ENCODE measurements around the gene GCNT1. TPM values are rescaled to one million over a fixed set of nuclear protein-coding genes. Genes with fewer than 3 reads are reported as not detected.

GCNT1 gene
- total and polyA plus RNA-seq, 2 donors (not counting 1 experiment from before 2014, with no cell fraction given), result 27.7 to 41.5 TPM

GRCh38 chr9:76534026-76534425 is 75.0 kb downstream of the GCNT1 start:
- H3K9me3 ChIP-seq (ENCODE audit: control insufficient read depth, insufficient read depth, low read depth, low read length), result no peaks in the 10 kb centered on the region
- peak; percentile 75 to 94 for DNase-seq (ENCODE audit: low read depth in 2 of 2)
- H3K9ac ChIP-seq (ENCODE audit: insufficient read depth, low read length), result no peak overlapping the region
- peak overlapping the region; percentile 23 for H3K4me2 ChIP-seq (ENCODE audit: extremely low read depth, insufficient read depth, low read length)
- no peak overlapping the region for H2AFZ ChIP-seq (ENCODE audit: low read length)
- peak overlapping the region; percentile 28 for H3K27ac ChIP-seq (ENCODE audit: insufficient read depth, low read length)
- H3K79me2 ChIP-seq (ENCODE audit: control insufficient read depth, insufficient read depth, low read length), result no peaks in the 10 kb centered on the region
- H3K4me3 ChIP-seq (replicated peaks in 1 of 4; ENCODE audit: control extremely low read depth in 1 of 4, insufficient read depth in 1 of 4, low read depth in 3 of 4, low read length in 4 of 4), result no peak overlapping the region
- H3K4me1 ChIP-seq (ENCODE audit: control insufficient read depth, extremely low read depth, insufficient read depth, low read length), result peaks cover 9% of the 10 kb centered on the region
- TF ChIP-seq EZH2 (IDR thresholded peaks at IDR 0.05; ENCODE audit: low read length, missing control alignments) (no peak), CTCF (conservative IDR thresholded peaks at IDR 0.05 in 1 of 2, IDR thresholded peaks at IDR 0.05 in 1 of 2; ENCODE audit: low read depth in 1 of 2, low read length in 2 of 2) (no peak)
- H4K20me1 ChIP-seq (ENCODE audit: control insufficient read depth, extremely low read depth, insufficient read depth, low read length), result no peaks in the 10 kb centered on the region
- H3K27me3 ChIP-seq (ENCODE audit: control insufficient read depth, insufficient read depth, low read length), result no peaks in the 10 kb centered on the region
- H3K36me3 ChIP-seq (ENCODE audit: control insufficient read depth, insufficient read depth, low read length), result no peaks in the 10 kb centered on the region

GRCh38 chr9:76537150-76537646 is 78.2 kb downstream of the GCNT1 start:
- H4K20me1 ChIP-seq (ENCODE audit: control insufficient read depth, extremely low read depth, insufficient read depth, low read length), result no peaks in the 10 kb centered on the region
- peak in 1 of 2 donors; percentile 33 for DNase-seq (ENCODE audit: low read depth in 2 of 2)
- H3K9ac ChIP-seq (ENCODE audit: insufficient read depth, low read length), result no peak overlapping the region
- no peak overlapping the region for H3K27ac ChIP-seq (ENCODE audit: insufficient read depth, low read length)
- H3K79me2 ChIP-seq (ENCODE audit: control insufficient read depth, insufficient read depth, low read length), result no peaks in the 10 kb centered on the region
- TF ChIP-seq EZH2 (IDR thresholded peaks at IDR 0.05; ENCODE audit: low read length, missing control alignments), result no peak
- no peak for TF ChIP-seq CTCF (conservative IDR thresholded peaks at IDR 0.05 in 1 of 2, IDR thresholded peaks at IDR 0.05 in 1 of 2; ENCODE audit: low read depth in 1 of 2, low read length in 2 of 2)
- H3K36me3 ChIP-seq (ENCODE audit: control insufficient read depth, insufficient read depth, low read length), result no peaks in the 10 kb centered on the region
- no peak overlapping the region for H2AFZ ChIP-seq (ENCODE audit: low read length)
- peaks cover 9% of the 10 kb centered on the region for H3K4me1 ChIP-seq (ENCODE audit: control insufficient read depth, extremely low read depth, insufficient read depth, low read length)
- H3K4me2 ChIP-seq (ENCODE audit: extremely low read depth, insufficient read depth, low read length), result peak overlapping the region; percentile 25
- no peaks in the 10 kb centered on the region for H3K9me3 ChIP-seq (ENCODE audit: control insufficient read depth, insufficient read depth, low read depth, low read length)
- no peak overlapping the region for H3K4me3 ChIP-seq (replicated peaks in 1 of 4; ENCODE audit: control extremely low read depth in 1 of 4, insufficient read depth in 1 of 4, low read depth in 3 of 4, low read length in 4 of 4)
- H3K27me3 ChIP-seq (ENCODE audit: control insufficient read depth, insufficient read depth, low read length), result no peaks in the 10 kb centered on the region

- Histone ChIP-seq H3K27me3 (ENCODE audit: control insufficient read depth, insufficient read depth, low read length) (no peaks in the 10 kb centered on the region), H3K79me2 (ENCODE audit: control insufficient read depth, insufficient read depth, low read length) (no peaks in the 10 kb centered on the region), H3K27ac (ENCODE audit: insufficient read depth, low read length) (no peak overlapping the region), H2AFZ (ENCODE audit: low read length) (no peak overlapping the region), H3K9me3 (ENCODE audit: control insufficient read depth, insufficient read depth, low read depth, low read length) (no peaks in the 10 kb centered on the region), H3K4me1 (ENCODE audit: control insufficient read depth, extremely low read depth, insufficient read depth, low read length) (peaks cover 2% of the 10 kb centered on the region), H3K4me2 (ENCODE audit: extremely low read depth, insufficient read depth, low read length) (no peak overlapping the region), H3K9ac (ENCODE audit: insufficient read depth, low read length) (no peak overlapping the region), H3K4me3 (replicated peaks in 1 of 4; ENCODE audit: control extremely low read depth in 1 of 4, insufficient read depth in 1 of 4, low read depth in 3 of 4, low read length in 4 of 4) (no peak overlapping the region), H4K20me1 (ENCODE audit: control insufficient read depth, extremely low read depth, insufficient read depth, low read length) (no peaks in the 10 kb centered on the region), H3K36me3 (ENCODE audit: control insufficient read depth, insufficient read depth, low read length) (no peaks in the 10 kb centered on the region)
- TF ChIP-seq EZH2 (IDR thresholded peaks at IDR 0.05; ENCODE audit: low read length, missing control alignments), result no peak
- no peak for TF ChIP-seq CTCF (conservative IDR thresholded peaks at IDR 0.05 in 1 of 2, IDR thresholded peaks at IDR 0.05 in 1 of 2; ENCODE audit: low read depth in 1 of 2, low read length in 2 of 2)
- no peak for DNase-seq (ENCODE audit: low read depth in 2 of 2)
These were observed 80.2 kb downstream of the GCNT1 start for GRCh38 chr9:76539180-76539579.

Data from fibroblast of lung (primary cell).